Measurements from ENCODE around the gene SLMAP.

DNA sequence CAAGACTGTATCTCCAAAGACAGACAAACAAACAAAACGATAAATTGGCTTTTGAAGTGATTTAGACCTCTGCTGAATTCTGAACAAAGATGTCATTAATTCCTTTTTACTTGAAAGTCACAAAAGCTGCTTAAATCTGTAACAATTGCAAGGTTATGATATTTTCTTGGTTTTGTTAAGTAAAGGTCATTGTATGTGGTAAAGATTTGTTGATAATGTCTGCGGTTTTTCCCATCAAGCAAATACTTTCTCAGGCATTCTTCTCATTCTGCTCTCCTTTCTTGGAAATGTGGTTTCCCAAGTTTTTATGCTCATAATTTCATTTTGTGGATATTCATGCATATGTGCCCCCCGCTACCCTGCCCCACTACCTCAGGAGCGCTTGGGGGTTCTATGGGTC, 116.5 kb downstream of the SLMAP start:
- TF ChIP-seq ZNF607 (CRISPR knock-in tag; IDR thresholded peaks at IDR 0.05; ENCODE audit: borderline replicate concordance) (no peak), MTF1 (CRISPR knock-in tag; IDR thresholded peaks at IDR 0.05) (no peak), ZNF724P (CRISPR knock-in tag; IDR thresholded peaks at IDR 0.05; ENCODE audit: borderline replicate concordance) (no peak), TP53 (CRISPR knock-in tag; conservative IDR thresholded peaks at IDR 0.05) (no peak), ZNF350 (CRISPR knock-in tag; IDR thresholded peaks at IDR 0.05; ENCODE audit: borderline replicate concordance, low read depth) (no peak), POLR2A (IDR thresholded peaks at IDR 0.05; ENCODE audit: insufficient read depth in 1 of 2, low read depth in 2 of 2, low read length in 2 of 2) (no peak), ZNF7 (CRISPR knock-in tag; IDR thresholded peaks at IDR 0.05) (no peak), SNRNP70 (IDR thresholded peaks at IDR 0.05; ENCODE audit: low read depth, low read length) (no peak), ELF1 (CRISPR knock-in tag; IDR thresholded peaks at IDR 0.05) (no peak), KLF12 (CRISPR knock-in tag; IDR thresholded peaks at IDR 0.05; ENCODE audit: borderline replicate concordance) (no peak), ZBTB1 (CRISPR knock-in tag; IDR thresholded peaks at IDR 0.05; ENCODE audit: borderline replicate concordance) (no peak)
- TF ChIP-seq, protein P1, sequence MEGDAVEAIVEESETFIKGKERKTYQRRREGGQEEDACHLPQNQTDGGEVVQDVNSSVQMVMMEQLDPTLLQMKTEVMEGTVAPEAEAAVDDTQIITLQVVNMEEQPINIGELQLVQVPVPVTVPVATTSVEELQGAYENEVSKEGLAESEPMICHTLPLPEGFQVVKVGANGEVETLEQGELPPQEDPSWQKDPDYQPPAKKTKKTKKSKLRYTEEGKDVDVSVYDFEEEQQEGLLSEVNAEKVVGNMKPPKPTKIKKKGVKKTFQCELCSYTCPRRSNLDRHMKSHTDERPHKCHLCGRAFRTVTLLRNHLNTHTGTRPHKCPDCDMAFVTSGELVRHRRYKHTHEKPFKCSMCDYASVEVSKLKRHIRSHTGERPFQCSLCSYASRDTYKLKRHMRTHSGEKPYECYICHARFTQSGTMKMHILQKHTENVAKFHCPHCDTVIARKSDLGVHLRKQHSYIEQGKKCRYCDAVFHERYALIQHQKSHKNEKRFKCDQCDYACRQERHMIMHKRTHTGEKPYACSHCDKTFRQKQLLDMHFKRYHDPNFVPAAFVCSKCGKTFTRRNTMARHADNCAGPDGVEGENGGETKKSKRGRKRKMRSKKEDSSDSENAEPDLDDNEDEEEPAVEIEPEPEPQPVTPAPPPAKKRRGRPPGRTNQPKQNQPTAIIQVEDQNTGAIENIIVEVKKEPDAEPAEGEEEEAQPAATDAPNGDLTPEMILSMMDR (CRISPR knock-in tag; IDR thresholded peaks at IDR 0.05): no peak
- TF ChIP-seq, protein P2, sequence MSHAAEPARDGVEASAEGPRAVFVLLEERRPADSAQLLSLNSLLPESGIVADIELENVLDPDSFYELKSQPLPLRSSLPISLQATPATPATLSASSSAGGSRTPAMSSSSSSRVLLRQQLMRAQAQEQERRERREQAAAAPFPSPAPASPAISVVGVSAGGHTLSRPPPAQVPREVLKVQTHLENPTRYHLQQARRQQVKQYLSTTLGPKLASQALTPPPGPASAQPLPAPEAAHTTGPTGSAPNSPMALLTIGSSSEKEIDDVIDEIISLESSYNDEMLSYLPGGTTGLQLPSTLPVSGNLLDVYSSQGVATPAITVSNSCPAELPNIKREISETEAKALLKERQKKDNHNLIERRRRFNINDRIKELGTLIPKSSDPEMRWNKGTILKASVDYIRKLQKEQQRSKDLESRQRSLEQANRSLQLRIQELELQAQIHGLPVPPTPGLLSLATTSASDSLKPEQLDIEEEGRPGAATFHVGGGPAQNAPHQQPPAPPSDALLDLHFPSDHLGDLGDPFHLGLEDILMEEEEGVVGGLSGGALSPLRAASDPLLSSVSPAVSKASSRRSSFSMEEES (CRISPR knock-in tag; IDR thresholded peaks at IDR 0.05): no peak
